DND-41 (cell line): ENCODE results near the gene NKD2.

Source experiments
- ATAC-seq: fragments of 200-7000 bp; cut with Tn5 transposase; 3 replicates; pipeline ENCODE4 v1.9.1; 2021; ENCODE audit warnings: low read depth; ENCODE audit not compliant: insufficient read depth
- DNase-seq: peaks from one replicate; pipeline ENCODE4 v3.0.0-alpha.2; 2020
- H2AFZ ChIP-seq: 2 replicates; pipeline ENCODE4 v1.6.0; 2012; ENCODE audit warnings: low read depth, low read length
- H3K27ac ChIP-seq: 2 replicates; pipeline ENCODE4 v1.5.1; 2012; ENCODE audit warnings: low read length, inconsistent platforms
- H3K27me3 ChIP-seq: fragments of 200-600 bp; sonication (generic); 2 replicates; pipeline ENCODE4 v1.6.0; 2012; ENCODE audit warnings: low read length, mild to moderate bottlenecking, inconsistent platforms; ENCODE audit not compliant: insufficient read depth, poor library complexity
- H3K36me3 ChIP-seq: 2 replicates; pipeline ENCODE4 v1.5.1; 2012; ENCODE audit warnings: low read length, inconsistent platforms; ENCODE audit not compliant: insufficient read depth
- H3K4me1 ChIP-seq: 2 replicates; pipeline ENCODE4 v1.5.1; 2012; ENCODE audit warnings: mild to moderate bottlenecking, low read length; ENCODE audit not compliant: insufficient read depth
- H3K4me2 ChIP-seq: 2 replicates; pipeline ENCODE4 v1.6.0; 2012; ENCODE audit warnings: mild to moderate bottlenecking, moderate library complexity, low read length, inconsistent platforms; ENCODE audit not compliant: insufficient read depth
- H3K4me3 ChIP-seq, 2 experiments: fragments of 200-600 bp in 1 of 2; shearing (Covaris generic) in 1 of 2; 2 replicates each; pipeline ENCODE4 v1.5.1; 2012 to 2016; ENCODE audit warnings: inconsistent platforms in 2 of 2, low read length in 2 of 2, mild to moderate bottlenecking in 2 of 2, low read depth in 1 of 2, moderate library complexity in 1 of 2
- H3K79me2 ChIP-seq: 2 replicates; pipeline ENCODE4 v1.6.0; 2012; ENCODE audit warnings: low read length, inconsistent platforms; ENCODE audit not compliant: insufficient read depth
- H3K9ac ChIP-seq: 2 replicates; pipeline ENCODE4 v1.6.0; 2012; ENCODE audit warnings: low read depth, mild to moderate bottlenecking, inconsistent platforms, low read length, moderate library complexity
- H3K9me3 ChIP-seq: 2 replicates; pipeline ENCODE4 v1.5.1; 2012; ENCODE audit warnings: low read length, moderate library complexity, mild to moderate bottlenecking, inconsistent platforms; ENCODE audit not compliant: insufficient read depth, severe bottlenecking
- H4K20me1 ChIP-seq: 2 replicates; pipeline ENCODE4 v1.6.0; 2012; ENCODE audit warnings: low read length; ENCODE audit not compliant: insufficient read depth
- EZH2 ChIP-seq: IDR thresholded peaks from 3 replicates; pipeline ENCODE4 v1.6.1; 2012; ENCODE audit warnings: borderline replicate concordance, low read depth, mild to moderate bottlenecking, moderate library complexity, low read length, inconsistent platforms; ENCODE audit not compliant: severe bottlenecking
- TF ChIP-seq, protein P1 (sequence below): IDR thresholded peaks from 2 replicates; pipeline ENCODE4 v1.5.1; 2012; ENCODE audit warnings: borderline replicate concordance, low read length, moderate library complexity, mild to moderate bottlenecking; ENCODE audit not compliant: poor library complexity, severe bottlenecking; ENCODE audit errors: extremely low read depth

Gene NKD2

DNA sequence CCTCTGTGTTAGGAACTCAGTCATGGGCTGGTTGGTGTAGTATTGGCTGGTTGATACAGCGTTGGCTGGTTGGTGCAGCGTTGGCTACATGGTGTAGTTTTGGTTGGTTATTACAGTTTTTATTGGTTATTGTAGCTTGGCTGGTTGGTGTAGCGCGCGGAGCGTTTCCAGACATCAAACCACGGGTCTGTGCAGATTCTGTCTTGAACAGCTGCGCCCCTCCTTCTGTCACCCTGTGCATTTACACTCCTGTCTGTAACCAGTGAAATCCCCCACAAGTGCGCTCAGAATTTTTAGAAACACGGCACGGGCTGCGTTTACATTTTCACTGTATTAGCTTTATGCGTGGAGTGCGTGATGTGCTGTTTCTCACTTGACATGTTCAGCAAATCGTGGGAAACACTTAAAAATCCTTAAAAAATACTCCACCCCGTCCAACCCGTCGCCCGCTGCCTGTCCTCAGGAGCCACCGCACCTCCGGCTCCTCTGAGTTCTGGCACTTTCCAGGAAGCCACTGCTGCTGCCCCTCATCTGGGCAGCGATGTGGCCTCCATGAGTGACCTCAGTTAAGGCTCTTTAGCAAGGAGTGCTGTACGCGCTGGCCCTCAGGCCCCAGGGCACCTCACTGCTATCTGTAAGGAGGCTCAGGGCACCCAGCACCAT, 20.8 kb downstream of the NKD2 start:
- no peak overlapping the region for H3K27ac ChIP-seq
- DNase-seq (no peak), ATAC-seq (peak; percentile 55; the same call in 1 of the 3 replicates)
- H3K79me2 ChIP-seq, result peaks cover 32% of the 10 kb centered on the region; the same call in 1 of the 2 replicates
- TF ChIP-seq, protein P1, sequence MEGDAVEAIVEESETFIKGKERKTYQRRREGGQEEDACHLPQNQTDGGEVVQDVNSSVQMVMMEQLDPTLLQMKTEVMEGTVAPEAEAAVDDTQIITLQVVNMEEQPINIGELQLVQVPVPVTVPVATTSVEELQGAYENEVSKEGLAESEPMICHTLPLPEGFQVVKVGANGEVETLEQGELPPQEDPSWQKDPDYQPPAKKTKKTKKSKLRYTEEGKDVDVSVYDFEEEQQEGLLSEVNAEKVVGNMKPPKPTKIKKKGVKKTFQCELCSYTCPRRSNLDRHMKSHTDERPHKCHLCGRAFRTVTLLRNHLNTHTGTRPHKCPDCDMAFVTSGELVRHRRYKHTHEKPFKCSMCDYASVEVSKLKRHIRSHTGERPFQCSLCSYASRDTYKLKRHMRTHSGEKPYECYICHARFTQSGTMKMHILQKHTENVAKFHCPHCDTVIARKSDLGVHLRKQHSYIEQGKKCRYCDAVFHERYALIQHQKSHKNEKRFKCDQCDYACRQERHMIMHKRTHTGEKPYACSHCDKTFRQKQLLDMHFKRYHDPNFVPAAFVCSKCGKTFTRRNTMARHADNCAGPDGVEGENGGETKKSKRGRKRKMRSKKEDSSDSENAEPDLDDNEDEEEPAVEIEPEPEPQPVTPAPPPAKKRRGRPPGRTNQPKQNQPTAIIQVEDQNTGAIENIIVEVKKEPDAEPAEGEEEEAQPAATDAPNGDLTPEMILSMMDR, result no peak
- H3K36me3 ChIP-seq, result peaks cover 18% of the 10 kb centered on the region
- no peaks in the 10 kb centered on the region for H3K9me3 ChIP-seq
- H2AFZ ChIP-seq, result no peak overlapping the region
- H3K4me2 ChIP-seq, result no peak overlapping the region
- H3K4me1 ChIP-seq, result no peaks in the 10 kb centered on the region
- peaks cover 57% of the 10 kb centered on the region for H4K20me1 ChIP-seq
- H3K9ac ChIP-seq, result no peak overlapping the region
- no peaks in the 10 kb centered on the region for H3K27me3 ChIP-seq
- H3K4me3 ChIP-seq, result no peak overlapping the region

DNA sequence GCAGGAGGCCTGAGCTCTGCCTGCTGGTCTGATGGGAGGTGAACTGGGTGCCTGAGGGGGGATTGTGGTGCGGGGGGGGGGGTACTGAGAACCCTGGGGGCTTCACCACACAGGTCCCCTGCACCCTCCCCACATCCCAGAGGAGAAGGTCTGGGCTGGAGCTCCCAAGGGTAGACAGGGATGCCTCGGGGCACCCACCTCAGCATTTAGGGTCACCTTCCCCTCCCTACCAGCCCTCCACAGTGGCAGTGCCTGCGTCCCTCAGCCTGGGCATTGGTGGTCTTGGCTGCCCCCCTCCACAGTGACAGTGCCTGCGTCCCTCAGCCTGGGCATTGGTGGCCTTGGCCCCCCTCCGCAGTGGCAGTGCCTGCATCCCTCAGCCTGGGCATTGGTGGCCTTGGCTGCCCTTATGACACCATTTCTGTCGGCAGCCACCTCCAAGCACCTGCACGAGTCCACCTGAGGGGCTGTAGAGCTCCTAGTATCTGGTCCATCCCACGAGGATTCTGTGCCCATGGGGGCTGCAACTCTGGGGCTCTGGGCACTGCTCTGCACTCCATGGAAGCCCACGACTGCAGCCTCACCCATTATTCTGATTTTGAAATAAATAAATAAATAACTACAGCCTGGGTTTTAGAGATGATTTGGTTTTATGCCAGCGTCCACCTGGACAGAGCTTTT, 21.5 kb downstream of the NKD2 start:
- Histone ChIP-seq H3K79me2 (peaks cover 32% of the 10 kb centered on the region; the same call in 1 of the 2 replicates), H4K20me1 (peaks cover 61% of the 10 kb centered on the region), H3K4me3 (no peak overlapping the region), H3K27me3 (no peaks in the 10 kb centered on the region), H3K36me3 (peaks cover 24% of the 10 kb centered on the region), H3K27ac (no peak overlapping the region), H2AFZ (no peak overlapping the region), H3K4me1 (no peaks in the 10 kb centered on the region), H3K9ac (no peak overlapping the region), H3K9me3 (no peaks in the 10 kb centered on the region), H3K4me2 (no peak overlapping the region)
- no peak for DNase-seq
- ATAC-seq, result no peak
- TF ChIP-seq EZH2, result no peak
- TF ChIP-seq, protein P1, result no peak

DNA sequence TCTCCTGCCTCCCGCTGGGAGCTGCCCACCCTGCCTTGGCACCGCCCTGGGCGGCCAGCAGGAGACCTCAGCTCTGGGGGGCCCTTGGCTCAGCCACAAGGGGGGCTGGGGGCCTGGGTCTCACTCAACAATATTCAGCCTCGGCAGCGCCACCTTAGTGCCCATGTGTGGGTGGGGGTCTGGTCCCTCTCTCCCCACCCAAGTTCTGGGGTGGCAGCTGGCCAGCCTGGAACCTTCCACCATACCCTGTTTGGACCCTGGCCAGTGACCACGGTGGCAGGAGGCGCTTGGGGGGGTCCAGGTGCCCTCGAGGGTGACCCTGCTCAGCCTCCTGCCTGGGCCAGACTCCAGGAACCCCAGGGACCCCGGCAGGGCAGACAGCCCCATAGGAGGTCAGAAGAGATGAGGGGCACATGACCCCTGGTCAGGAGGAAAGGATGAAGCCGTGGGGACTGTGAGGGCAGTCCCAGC, 22.2 kb downstream of the NKD2 start:
- no peak for ATAC-seq
- Histone ChIP-seq H3K9me3 (no peaks in the 10 kb centered on the region), H3K4me1 (no peaks in the 10 kb centered on the region), H3K79me2 (peaks cover 32% of the 10 kb centered on the region; the same call in 1 of the 2 replicates), H3K27me3 (no peaks in the 10 kb centered on the region), H4K20me1 (peaks cover 61% of the 10 kb centered on the region), H3K27ac (no peak overlapping the region), H3K36me3 (peaks cover 29% of the 10 kb centered on the region), H3K9ac (no peak overlapping the region), H3K4me2 (no peak overlapping the region), H2AFZ (no peak overlapping the region), H3K4me3 (no peak overlapping the region)
- no peak for DNase-seq
- no peak for TF ChIP-seq EZH2
- TF ChIP-seq, protein P1, result no peak
